ENCODE measurements around the gene ARPC4. TPM values are rescaled to one million over a fixed set of nuclear protein-coding genes. Genes with fewer than 3 reads are reported as not detected.
A peak's percentile ranks its signal among the peaks of the same experiment; 100 is the strongest.

Gene ARPC4
- polyA plus RNA-seq (ENCODE audit: low read depth in 6 of 6), result 100 to 1,000 TPM; 263 to 316 (median 286) TPM

DNA sequence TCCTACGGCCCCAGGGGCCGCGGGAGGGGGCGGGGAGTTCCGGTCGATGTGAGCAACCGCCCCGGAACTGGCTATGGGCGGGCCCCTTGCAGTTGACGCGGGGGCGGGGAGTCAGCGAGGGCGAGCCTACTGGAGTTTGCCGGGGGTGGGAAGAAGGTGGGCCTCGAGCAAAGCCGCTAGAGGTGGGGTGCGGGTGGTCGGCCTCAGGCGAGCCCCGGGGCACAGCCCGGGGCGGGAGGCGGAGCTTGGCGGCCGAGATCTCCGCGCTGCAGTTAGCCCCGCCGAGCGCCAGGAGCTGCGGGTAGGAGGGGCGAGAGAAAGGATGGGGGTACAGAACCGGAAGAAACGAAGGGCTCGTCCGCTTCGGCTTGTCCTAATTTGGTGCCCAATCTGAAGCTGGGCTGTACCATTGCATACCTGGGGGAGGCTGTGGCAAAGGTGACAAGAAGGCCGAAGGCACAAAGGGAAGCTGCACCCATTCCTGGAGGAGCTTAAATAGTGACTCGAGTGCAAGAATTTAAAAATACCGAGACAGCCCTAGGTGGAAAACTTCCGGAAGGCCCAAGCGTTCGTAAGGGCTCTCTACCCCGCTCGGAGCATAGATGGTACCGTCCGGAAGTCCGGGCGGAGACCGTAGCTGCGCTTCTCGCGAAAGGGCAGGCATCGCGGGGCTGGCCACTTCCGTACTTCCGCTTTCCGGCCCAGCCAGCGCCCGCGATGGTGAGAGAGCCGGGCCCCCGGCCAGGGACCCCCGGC lies at the start of gene ARPC4, which contains the start of gene TADA3:
Gene ARPC4, plus strand, starts transcription at position 678 of the 756 bp plus-strand sequence. Its CDS starts 40 bp downstream, at position 718.
Gene TADA3, minus strand, starts transcription at position 69 of the 756 bp plus-strand sequence. CDS start 1,007 bp downstream, outside the sequence.
- Mint-ChIP-seq H3K36me3 (peaks cover 29 to 30% of the 10 kb centered on the region in 2 donors), H3K4me1 (peaks cover 62 to 71% (median 65%) of the 10 kb centered on the region in 3 donors), H3K27me3 (no peaks in the 10 kb centered on the region), H3K9me3 (no peaks in the 10 kb centered on the region), H3K4me3 (peak within 1 kb of the TSS; percentile 94 to 100 (median 97)), H3K27ac (peak within 1 kb of the TSS; percentile 97 to 100 (median 100))
- peak; percentile 95 for DNase-seq
- peak; percentile 71 to 74 for ATAC-seq (ENCODE audit: low read depth in 2 of 2)

DNA sequence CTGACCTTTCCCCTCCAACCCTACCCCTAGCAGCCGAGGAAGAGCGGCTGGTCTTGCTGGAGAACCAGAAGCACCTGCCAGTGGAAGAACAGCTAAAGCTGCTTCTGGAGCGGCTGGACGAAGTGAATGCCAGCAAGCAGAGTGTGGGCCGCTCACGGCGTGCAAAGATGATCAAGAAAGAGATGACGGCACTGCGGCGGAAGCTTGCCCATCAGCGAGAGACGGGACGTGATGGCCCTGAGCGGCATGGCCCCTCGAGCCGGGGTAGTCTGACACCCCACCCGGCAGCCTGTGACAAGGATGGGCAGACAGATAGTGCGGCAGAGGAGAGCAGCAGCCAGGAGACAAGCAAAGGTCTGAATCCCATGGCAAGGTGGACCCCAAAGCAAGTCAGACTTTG lies 49.3 kb upstream of the ARPC4 start:
- Mint-ChIP-seq H3K36me3 (peaks cover 16 to 30% of the 10 kb centered on the region in 2 donors), H3K27ac (peak overlapping the region in 2 of 6 donors; percentile 77 to 83), H3K9me3 (no peaks in the 10 kb centered on the region), H3K4me1 (peaks cover under 1 to 10% (median 3%) of the 10 kb centered on the region in 3 donors), H3K27me3 (no peaks in the 10 kb centered on the region), H3K4me3 (no peak overlapping the region)
- DNase-seq, result no peak
- no peak for ATAC-seq (ENCODE audit: low read depth in 2 of 2)

DNA sequence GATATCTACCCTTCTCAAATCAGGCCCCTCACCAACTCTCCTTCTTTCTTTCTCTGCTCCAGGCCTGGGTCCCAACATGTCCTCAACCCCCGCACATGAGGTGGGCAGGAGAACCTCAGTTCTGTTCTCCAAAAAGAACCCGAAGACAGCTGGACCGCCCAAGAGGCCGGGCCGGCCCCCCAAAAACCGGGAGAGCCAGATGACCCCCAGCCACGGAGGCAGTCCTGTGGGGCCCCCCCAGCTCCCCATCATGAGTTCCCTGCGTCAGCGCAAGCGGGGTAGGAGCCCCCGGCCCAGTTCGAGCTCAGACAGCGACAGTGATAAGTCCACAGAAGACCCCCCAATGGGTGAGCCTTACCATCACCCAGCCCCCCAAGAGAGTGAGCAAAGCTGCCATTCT lies 48.7 kb upstream of the ARPC4 start:
- no peaks in the 10 kb centered on the region for H3K27me3 Mint-ChIP-seq
- H3K36me3 Mint-ChIP-seq, result peaks cover 12 to 24% of the 10 kb centered on the region in 2 donors
- H3K9me3 Mint-ChIP-seq, result no peaks in the 10 kb centered on the region
- H3K4me3 Mint-ChIP-seq, result peak overlapping the region in 1 of 8 donors; percentile 18
- DNase-seq, result no peak
- ATAC-seq (ENCODE audit: low read depth in 2 of 2), result no peak
- H3K27ac Mint-ChIP-seq, result peak overlapping the region in 1 of 6 donors; percentile 62
- H3K4me1 Mint-ChIP-seq, result peaks cover 6 to 8% (median 6%) of the 10 kb centered on the region in 3 donors

DNA sequence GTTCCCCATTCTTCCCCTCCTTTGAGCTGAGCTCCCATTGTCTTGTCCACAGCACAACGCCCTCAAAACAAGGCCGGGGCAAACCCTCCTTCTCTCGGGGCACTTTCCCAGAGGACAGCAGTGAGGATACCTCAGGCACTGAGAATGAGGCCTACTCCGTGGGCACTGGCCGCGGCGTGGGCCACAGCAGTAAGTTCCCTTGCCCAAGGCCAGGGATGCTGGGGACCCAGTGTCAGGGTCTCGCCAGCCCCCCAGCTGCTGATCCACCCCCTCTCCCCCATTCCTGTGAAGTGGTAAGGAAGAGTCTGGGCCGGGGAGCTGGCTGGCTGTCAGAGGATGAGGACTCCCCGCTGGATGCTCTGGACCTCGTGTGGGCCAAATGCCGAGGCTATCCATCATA lies 47.4 kb upstream of the ARPC4 start:
- no peaks in the 10 kb centered on the region for H3K27me3 Mint-ChIP-seq
- H3K9me3 Mint-ChIP-seq, result no peaks in the 10 kb centered on the region
- H3K4me1 Mint-ChIP-seq, result peaks cover 13 to 20% (median 19%) of the 10 kb centered on the region in 3 donors
- H3K27ac Mint-ChIP-seq, result peak overlapping the region in 1 of 6 donors; percentile 24
- DNase-seq (no peak), ATAC-seq (ENCODE audit: low read depth in 2 of 2) (no peak)
- H3K36me3 Mint-ChIP-seq, result peaks cover 4 to 13% of the 10 kb centered on the region in 2 donors
- H3K4me3 Mint-ChIP-seq, result no peak overlapping the region

DNA sequence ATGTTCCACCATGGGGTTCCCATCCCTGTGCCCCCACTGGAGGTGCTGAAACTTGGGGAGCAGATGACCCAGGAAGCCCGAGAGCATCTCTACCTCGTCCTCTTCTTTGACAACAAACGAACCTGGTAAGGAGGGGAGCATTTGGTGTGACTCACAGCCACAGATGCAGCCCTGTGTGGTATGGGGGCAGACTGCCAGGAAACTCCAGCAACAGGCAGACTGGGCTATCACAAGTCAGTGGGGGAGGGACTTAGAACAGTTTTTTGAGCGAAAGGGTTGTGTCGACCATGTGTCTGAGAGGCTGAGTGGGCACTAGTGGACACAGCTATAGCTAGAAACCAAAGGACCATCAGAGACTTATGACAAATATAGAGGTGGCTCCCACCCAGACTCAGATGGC lies 46.6 kb upstream of the ARPC4 start:
- H3K36me3 Mint-ChIP-seq, result peaks cover 4 to 13% of the 10 kb centered on the region in 2 donors
- H3K27me3 Mint-ChIP-seq, result no peaks in the 10 kb centered on the region
- DNase-seq (no peak), ATAC-seq (ENCODE audit: low read depth in 2 of 2) (no peak)
- peak overlapping the region in 2 of 6 donors; percentile 29 to 72 for H3K27ac Mint-ChIP-seq
- no peaks in the 10 kb centered on the region for H3K9me3 Mint-ChIP-seq
- H3K4me1 Mint-ChIP-seq, result peaks cover 21 to 27% (median 25%) of the 10 kb centered on the region in 3 donors
- H3K4me3 Mint-ChIP-seq, result peak overlapping the region in 1 of 8 donors; percentile 20

DNA sequence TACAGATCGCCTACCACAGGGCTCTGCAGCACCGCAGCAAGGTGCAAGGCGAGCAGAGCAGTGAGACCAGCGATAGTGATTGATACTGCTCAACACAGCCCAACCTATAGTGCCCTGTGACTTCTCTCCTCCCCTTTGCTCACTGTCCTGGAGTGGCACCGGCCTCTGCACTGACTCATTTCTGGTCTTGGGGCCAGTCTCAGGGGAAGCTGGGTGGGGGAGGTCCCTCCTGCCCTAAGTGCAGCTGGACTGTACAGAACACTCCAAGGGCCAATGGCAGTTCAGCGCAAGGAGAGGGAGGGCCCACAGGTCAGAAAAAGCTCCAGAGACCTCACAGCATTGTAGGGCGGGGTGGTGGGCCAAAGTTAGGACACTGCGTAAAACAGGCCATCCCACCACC lies 45.6 kb upstream of the ARPC4 start:
- DNase-seq (no peak), ATAC-seq (ENCODE audit: low read depth in 2 of 2) (no peak)
- no peaks in the 10 kb centered on the region for H3K27me3 Mint-ChIP-seq
- H3K4me1 Mint-ChIP-seq, result peaks cover 28 to 37% (median 33%) of the 10 kb centered on the region in 3 donors
- no peak overlapping the region for H3K27ac Mint-ChIP-seq
- H3K9me3 Mint-ChIP-seq, result no peaks in the 10 kb centered on the region
- H3K4me3 Mint-ChIP-seq, result peak overlapping the region in 2 of 8 donors; percentile 3 to 87
- peaks cover 4 to 13% of the 10 kb centered on the region in 2 donors for H3K36me3 Mint-ChIP-seq

DNA sequence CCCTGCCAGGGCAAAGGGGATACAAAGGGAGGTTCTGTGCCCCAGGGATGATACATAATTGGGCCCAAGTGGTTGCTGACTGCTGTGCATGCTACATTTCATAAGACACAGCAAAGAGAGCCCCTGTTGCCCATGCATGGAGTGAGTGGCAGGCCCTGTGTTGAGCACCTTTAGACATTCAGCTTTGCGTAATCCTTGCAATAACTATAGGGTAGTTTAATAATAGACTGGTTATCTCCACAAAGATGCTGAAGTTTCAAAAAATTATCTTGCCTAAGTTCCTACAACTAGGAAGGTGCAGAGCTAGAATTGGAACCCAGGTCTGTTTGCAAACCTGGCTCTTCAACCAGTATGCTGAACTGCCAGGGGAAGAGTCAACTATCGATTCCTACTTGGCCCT lies 44.9 kb upstream of the ARPC4 start:
- Mint-ChIP-seq H3K4me1 (peaks cover 33 to 43% (median 33%) of the 10 kb centered on the region in 3 donors), H3K4me3 (peak overlapping the region in 3 of 8 donors; percentile 87 to 100 (median 98)), H3K27me3 (no peaks in the 10 kb centered on the region), H3K27ac (no peak overlapping the region), H3K36me3 (peaks cover 4 to 13% of the 10 kb centered on the region in 2 donors), H3K9me3 (no peaks in the 10 kb centered on the region)
- no peak for DNase-seq
- no peak for ATAC-seq (ENCODE audit: low read depth in 2 of 2)

DNA sequence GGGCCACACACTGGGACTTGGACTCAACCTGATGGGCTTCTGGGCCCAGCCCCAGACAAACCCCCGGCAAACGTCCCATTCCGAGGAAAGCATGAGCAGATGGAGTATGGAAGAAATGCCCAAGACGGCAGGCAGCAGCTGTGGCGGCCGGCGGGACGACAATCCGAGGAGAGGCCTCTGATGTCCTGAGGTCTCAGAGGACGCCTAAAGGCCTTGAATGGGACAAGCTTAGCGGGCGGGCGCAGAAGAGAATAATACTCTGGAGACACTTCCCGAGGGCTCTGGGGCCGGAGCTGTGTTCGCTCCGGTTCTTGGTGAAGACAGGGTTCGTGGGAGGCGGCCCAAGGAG lies 43.6 kb upstream of the ARPC4 start:
- peak overlapping the region; percentile 83 to 98 (median 96) for H3K27ac Mint-ChIP-seq
- DNase-seq (no peak), ATAC-seq (ENCODE audit: low read depth in 2 of 2) (no peak)
- no peaks in the 10 kb centered on the region for H3K9me3 Mint-ChIP-seq
- peaks cover 4 to 13% of the 10 kb centered on the region in 2 donors for H3K36me3 Mint-ChIP-seq
- H3K4me1 Mint-ChIP-seq, result peaks cover 36 to 55% (median 40%) of the 10 kb centered on the region in 3 donors
- H3K4me3 Mint-ChIP-seq, result peak overlapping the region; percentile 83 to 100 (median 96)
- no peaks in the 10 kb centered on the region for H3K27me3 Mint-ChIP-seq

DNA sequence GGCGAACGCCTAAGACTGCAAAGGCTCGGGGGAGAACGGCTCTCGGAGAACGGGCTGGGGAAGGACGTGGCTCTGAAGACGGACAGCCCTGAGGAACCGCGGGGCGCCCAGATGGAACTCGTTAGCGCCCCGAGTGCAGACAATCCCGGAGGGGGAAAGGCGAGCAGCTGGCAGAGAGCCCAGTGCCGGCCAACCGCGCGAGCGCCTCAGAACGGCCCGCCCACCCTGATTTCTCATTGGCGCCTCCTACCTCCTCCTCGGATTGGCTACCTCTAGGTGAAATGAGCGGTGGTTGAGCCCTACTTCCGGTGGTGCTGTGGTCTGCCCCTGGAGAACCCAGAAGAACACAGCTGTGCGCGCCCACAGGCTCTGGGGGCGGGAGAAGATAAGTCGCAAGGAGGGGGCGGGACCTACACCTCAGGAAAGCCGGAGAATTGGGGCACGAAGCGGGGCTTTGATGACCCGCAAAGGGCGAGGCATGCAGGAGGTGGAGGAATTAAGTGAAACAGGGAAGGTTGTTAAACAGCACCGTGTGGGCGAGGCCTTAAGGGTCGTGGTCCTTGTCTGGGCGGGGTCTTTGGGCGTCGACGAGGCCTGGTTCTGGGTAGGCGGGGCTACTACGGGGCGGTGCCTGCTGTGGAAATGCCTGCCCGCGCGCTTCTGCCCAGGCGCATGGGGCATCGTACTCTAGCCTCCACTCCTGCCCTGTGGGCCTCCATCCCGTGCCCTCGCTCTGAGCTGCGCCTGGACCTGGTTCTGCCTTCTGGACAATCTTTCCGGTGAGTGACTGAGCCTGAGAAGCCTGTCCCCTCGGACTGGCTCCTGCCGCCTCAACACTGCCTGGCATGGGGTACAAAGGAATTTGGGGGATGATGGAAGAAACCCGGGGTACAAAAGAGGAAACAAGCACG lies 43.0 kb upstream of the ARPC4 start, which contains the start of gene OGG1:
Gene OGG1, plus strand, starts transcription at position 308 of the 911 bp plus-strand sequence. Its CDS starts 335 bp downstream, at position 643.
- H3K4me3 Mint-ChIP-seq, result peak within 1 kb of the TSS; percentile 83 to 100 (median 96)
- ATAC-seq (ENCODE audit: low read depth in 2 of 2) (peak; percentile 93 to 95), DNase-seq (peak; percentile 97)
- H3K27me3 Mint-ChIP-seq, result no peaks in the 10 kb centered on the region
- peaks cover 4 to 13% of the 10 kb centered on the region in 2 donors for H3K36me3 Mint-ChIP-seq
- no peaks in the 10 kb centered on the region for H3K9me3 Mint-ChIP-seq
- H3K4me1 Mint-ChIP-seq, result peaks cover 41 to 62% (median 42%) of the 10 kb centered on the region in 3 donors
- H3K27ac Mint-ChIP-seq, result peak within 1 kb of the TSS; percentile 83 to 99 (median 97)

DNA sequence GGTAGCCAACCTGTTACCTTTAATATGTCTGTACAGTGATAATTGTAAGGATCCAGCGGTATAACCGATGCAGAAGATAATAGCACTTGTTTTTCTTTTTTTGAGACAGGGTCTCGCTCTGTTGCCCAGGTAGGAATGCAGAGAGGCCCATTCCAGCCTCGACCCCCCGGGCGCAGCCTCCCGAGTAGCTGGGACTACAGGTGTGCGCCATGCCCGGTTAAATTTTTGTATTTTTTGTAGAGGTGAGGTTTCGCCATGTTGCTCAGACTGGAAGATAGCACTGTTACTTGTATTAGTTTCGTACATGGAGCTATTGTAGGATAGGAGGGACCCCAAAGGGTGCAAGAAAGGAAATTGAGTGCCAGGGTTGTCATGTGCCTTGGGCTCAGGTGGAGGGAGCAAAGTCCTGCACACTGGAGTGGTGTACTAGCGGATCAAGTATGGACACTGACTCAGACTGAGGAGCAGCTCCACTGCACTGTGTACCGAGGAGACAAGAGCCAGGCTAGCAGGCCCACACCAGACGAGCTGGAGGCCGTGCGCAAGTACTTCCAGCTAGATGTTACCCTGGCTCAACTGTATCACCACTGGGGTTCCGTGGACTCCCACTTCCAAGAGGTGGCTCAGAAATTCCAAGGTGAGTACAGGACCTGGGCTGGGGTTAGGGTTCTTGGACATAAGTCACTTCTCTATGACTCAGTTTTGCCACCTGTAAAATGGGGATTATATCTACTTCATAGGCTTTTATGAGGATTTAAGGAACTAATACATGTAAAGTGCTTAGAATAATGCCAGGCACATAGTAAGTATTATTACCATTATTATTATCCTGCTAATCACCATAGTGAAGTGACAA lies 42.1 kb upstream of the ARPC4 start:
- ATAC-seq (ENCODE audit: low read depth in 2 of 2) (no peak), DNase-seq (no peak)
- Mint-ChIP-seq H3K27ac (peak overlapping the region; percentile 83 to 99 (median 97)), H3K4me3 (peak overlapping the region; percentile 83 to 100 (median 96)), H3K9me3 (no peaks in the 10 kb centered on the region), H3K36me3 (peaks cover 3 to 15% of the 10 kb centered on the region in 2 donors), H3K27me3 (no peaks in the 10 kb centered on the region), H3K4me1 (peaks cover 41 to 62% (median 44%) of the 10 kb centered on the region in 3 donors)

DNA sequence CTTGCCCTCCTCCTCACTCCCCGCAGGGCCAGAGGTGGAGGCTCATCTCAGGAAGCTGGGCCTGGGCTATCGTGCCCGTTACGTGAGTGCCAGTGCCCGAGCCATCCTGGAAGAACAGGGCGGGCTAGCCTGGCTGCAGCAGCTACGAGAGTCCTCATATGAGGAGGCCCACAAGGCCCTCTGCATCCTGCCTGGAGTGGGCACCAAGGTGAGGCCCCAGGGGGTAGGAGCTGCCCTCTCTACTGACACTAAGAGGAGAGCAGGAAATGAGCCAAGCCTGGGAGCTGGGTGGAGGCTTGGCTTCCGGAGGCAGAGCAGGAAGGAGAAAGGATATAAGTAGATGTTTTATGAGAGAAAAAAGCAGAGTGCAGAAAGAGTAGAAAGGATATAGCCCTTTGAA lies 38.2 kb upstream of the ARPC4 start:
- peaks cover 7 to 26% of the 10 kb centered on the region in 2 donors for H3K36me3 Mint-ChIP-seq
- H3K9me3 Mint-ChIP-seq, result no peaks in the 10 kb centered on the region
- H3K4me1 Mint-ChIP-seq, result peaks cover 42 to 51% (median 44%) of the 10 kb centered on the region in 3 donors
- no peaks in the 10 kb centered on the region for H3K27me3 Mint-ChIP-seq
- no peak overlapping the region for H3K4me3 Mint-ChIP-seq
- DNase-seq (no peak), ATAC-seq (ENCODE audit: low read depth in 2 of 2) (no peak)
- H3K27ac Mint-ChIP-seq, result peak overlapping the region in 2 of 6 donors; percentile 74 to 96

DNA sequence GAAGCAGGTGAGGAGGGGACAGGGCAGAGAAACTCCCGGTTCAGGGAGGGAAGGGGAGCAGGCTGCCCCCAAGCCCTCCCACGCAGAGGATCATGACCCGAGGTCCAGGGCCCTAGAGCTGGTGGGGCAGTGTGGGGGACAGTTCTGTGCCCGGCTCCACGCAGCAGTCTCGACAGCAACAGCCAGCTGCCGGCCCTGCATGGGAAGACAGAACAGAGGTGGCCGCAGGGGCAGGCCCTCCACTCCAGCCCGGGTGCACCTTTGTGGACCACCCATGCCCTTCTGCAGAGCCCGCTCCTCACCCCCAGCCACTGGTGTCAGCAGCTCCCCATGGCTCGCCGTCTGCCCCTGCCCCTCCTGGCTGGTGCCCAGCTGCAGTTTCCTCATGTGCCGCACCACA lies 35.5 kb upstream of the ARPC4 start:
- DNase-seq (no peak), ATAC-seq (ENCODE audit: low read depth in 2 of 2) (no peak)
- H3K27ac Mint-ChIP-seq, result peak overlapping the region in 1 of 6 donors; percentile 65
- peaks cover 17 to 40% of the 10 kb centered on the region in 2 donors for H3K36me3 Mint-ChIP-seq
- H3K27me3 Mint-ChIP-seq, result no peaks in the 10 kb centered on the region
- H3K4me3 Mint-ChIP-seq, result no peak overlapping the region
- H3K9me3 Mint-ChIP-seq, result no peaks in the 10 kb centered on the region
- H3K4me1 Mint-ChIP-seq, result peaks cover 22 to 26% (median 24%) of the 10 kb centered on the region in 3 donors

Measured in naive B cell (primary cell).